H1 (cell line): ENCODE results near the gene SPOCK3. TPM values are rescaled to one million over a fixed set of nuclear protein-coding genes. Genes with fewer than 3 reads are reported as not detected.

Experiments
- CTCF ChIA-PET: fragments of 300-600 bp; sonication (Branson Sonifier 250); formaldehyde crosslinking; loops from one replicate; lab custom pipeline; 2021; ENCODE audit not compliant: partially characterized antibody; lab: Charles Lee
- POLR2A ChIA-PET: fragments of 300-600 bp; sonication (Branson Sonifier 250); formaldehyde crosslinking; loops from one replicate; lab custom pipeline; 2021; ENCODE audit warnings: inconsistent platforms; ENCODE audit not compliant: partially characterized antibody; lab: Charles Lee
- DNase-seq, 2 experiments: peaks; one replicate each; pipeline versions ENCODE4 v3.0.0 to v3.0.0-alpha.2; 2010 to 2022; ENCODE audit warnings: low spot score in 2 of 2, low read depth in 1 of 2, mixed read lengths in 1 of 2
- FAIRE-seq: peaks from 2 replicates; lab custom pipeline; 2011; peaks lifted over from hg19 to GRCh38; lab: Jason Lieb, UNC
- H2AFZ ChIP-seq: 2 replicates; pipeline ENCODE4 v1.8.1; 2012; ENCODE audit warnings: low read length, inconsistent platforms
- H2AK5ac ChIP-seq: 2 replicates; pipeline ENCODE4 v1.6.1; 2013; ENCODE audit warnings: low read depth, low read length
- H2BK120ac ChIP-seq: replicated peaks from 2 replicates; pipeline ENCODE3; 2013; ENCODE audit warnings: low read depth, low read length, inconsistent platforms
- H2BK12ac ChIP-seq: 2 replicates; pipeline ENCODE4 v1.6.1; 2013; ENCODE audit warnings: low read depth, low read length
- H2BK15ac ChIP-seq: 2 replicates; pipeline ENCODE4 v1.6.1; 2013; ENCODE audit warnings: low read length
- H2BK20ac ChIP-seq: 2 replicates; pipeline ENCODE4 v1.6.1; 2013; ENCODE audit warnings: low read length
- H2BK5ac ChIP-seq: 2 replicates; pipeline ENCODE4 v1.6.1; 2013; ENCODE audit warnings: low read depth, low read length
- H3K14ac ChIP-seq: 2 replicates; pipeline ENCODE4 v1.6.1; 2013; ENCODE audit warnings: inconsistent platforms; ENCODE audit not compliant: insufficient read length
- H3K18ac ChIP-seq: 2 replicates; pipeline ENCODE4 v1.6.1; 2013; ENCODE audit warnings: low read length; ENCODE audit errors: extremely low read depth
- H3K23ac ChIP-seq: 2 replicates; pipeline ENCODE4 v1.6.1; 2013; ENCODE audit warnings: inconsistent platforms; ENCODE audit not compliant: insufficient read length
- H3K23me2 ChIP-seq: 2 replicates; pipeline ENCODE4 v1.6.1; 2013; ENCODE audit warnings: low read depth, low read length
- H3K27ac ChIP-seq: 2 replicates; pipeline ENCODE4 v1.6.1; 2011; ENCODE audit warnings: low read depth, low read length, inconsistent platforms
- H3K27me3 ChIP-seq, 4 experiments: replicated peaks in 1 of 4; 1 replicate in 1 of 4; 2 replicates in 3 of 4; pipeline versions ENCODE4 v1.6.1 to v1.8.1; 2011 to 2013; ENCODE audit warnings: low read length in 3 of 4, mild to moderate bottlenecking in 3 of 4, inconsistent platforms in 2 of 4, mixed read lengths in 2 of 4, moderate library complexity in 1 of 4; ENCODE audit not compliant: control insufficient read depth in 3 of 4, insufficient read depth in 3 of 4; ENCODE audit errors: extremely low read depth in 1 of 4
- H3K36me3 ChIP-seq, 4 experiments: 2 replicates each; pipeline versions ENCODE4 v1.6.1 to v1.8.1; 2011 to 2013; ENCODE audit warnings: mild to moderate bottlenecking in 4 of 4, low read length in 3 of 4, moderate library complexity in 2 of 4, control low read depth in 1 of 4, inconsistent platforms in 1 of 4; ENCODE audit not compliant: insufficient read depth in 4 of 4, control insufficient read depth in 2 of 4
- H3K4ac ChIP-seq: replicated peaks from 2 replicates; pipeline ENCODE3; 2013; ENCODE audit warnings: low read length, low read depth, mixed read lengths, inconsistent platforms; ENCODE audit not compliant: insufficient read length
- H3K4me1 ChIP-seq, 4 experiments: replicated peaks in 1 of 4; 1 replicate in 1 of 4; 2 replicates in 3 of 4; pipeline versions ENCODE4 v1.6.1 to v1.8.1; 2011 to 2013; ENCODE audit warnings: low read length in 3 of 4, inconsistent platforms in 2 of 4, mixed read lengths in 1 of 4; ENCODE audit not compliant: insufficient read depth in 4 of 4, control insufficient read depth in 3 of 4
- H3K4me2 ChIP-seq, 2 experiments: 2 replicates each; pipeline versions ENCODE4 v1.6.1 to v1.8.1; 2011 to 2013; ENCODE audit warnings: low read depth in 2 of 2, low read length in 2 of 2, control low read depth in 1 of 2, inconsistent platforms in 1 of 2, mild to moderate bottlenecking in 1 of 2; ENCODE audit not compliant: insufficient read depth in 1 of 2
- H3K4me3 ChIP-seq, 4 experiments: fragments of 200-600, 300-600 bp in 1 of 4; sonication (generic), shearing (Covaris generic), sonication (Bioruptor Twin) in 1 of 4; 2 replicates each; pipeline versions ENCODE4 v1.5.1 to v1.8.1; 2011 to 2016; ENCODE audit warnings: low read length in 4 of 4, low read depth in 3 of 4, control low read depth in 2 of 4, inconsistent platforms in 2 of 4, mild to moderate bottlenecking in 2 of 4, mixed read lengths in 1 of 4, moderate library complexity in 1 of 4; ENCODE audit not compliant: insufficient read depth in 2 of 4; ENCODE audit errors: extremely low read depth in 1 of 4
- H3K56ac ChIP-seq: replicated peaks from 2 replicates; pipeline ENCODE3; 2013; ENCODE audit warnings: low read depth, mild to moderate bottlenecking, mixed read lengths, low read length, inconsistent platforms; ENCODE audit not compliant: insufficient read length
- H3K79me1 ChIP-seq: 2 replicates; pipeline ENCODE4 v1.6.1; 2013; ENCODE audit warnings: low read depth, low read length, control low read depth
- H3K79me2 ChIP-seq, 2 experiments: 2 replicates each; pipeline versions ENCODE4 v1.6.1 to v1.8.1; 2012 to 2013; ENCODE audit warnings: low read length in 2 of 2, mild to moderate bottlenecking in 2 of 2, inconsistent platforms in 1 of 2; ENCODE audit not compliant: insufficient read depth in 2 of 2, control insufficient read depth in 1 of 2
- H3K9ac ChIP-seq, 4 experiments: replicated peaks in 1 of 4; 1 replicate in 1 of 4; 2 replicates in 3 of 4; pipeline versions ENCODE4 v1.6.1 to v1.8.1; 2011 to 2013; ENCODE audit warnings: low read depth in 3 of 4, low read length in 3 of 4, control low read depth in 2 of 4, mild to moderate bottlenecking in 2 of 4, moderate library complexity in 2 of 4, inconsistent platforms in 1 of 4; ENCODE audit errors: extremely low read depth in 1 of 4
- H3K9me3 ChIP-seq, 2 experiments: 2 replicates each; pipeline versions ENCODE4 v1.6.1 to v1.8.1; 2012 to 2013; ENCODE audit warnings: mild to moderate bottlenecking in 2 of 2, moderate library complexity in 2 of 2, control low read depth in 1 of 2, inconsistent platforms in 1 of 2, low read depth in 1 of 2, low read length in 1 of 2, mixed read lengths in 1 of 2; ENCODE audit not compliant: insufficient read depth in 2 of 2
- H4K20me1 ChIP-seq, 2 experiments: replicated peaks in 1 of 2; 2 replicates each; pipeline versions ENCODE3 to v1.8.1; 2011 to 2013; ENCODE audit warnings: inconsistent platforms in 2 of 2, low read length in 2 of 2, mild to moderate bottlenecking in 1 of 2; ENCODE audit not compliant: insufficient read depth in 2 of 2, control insufficient read depth in 1 of 2
- H4K5ac ChIP-seq: 2 replicates; pipeline ENCODE4 v1.6.1; 2013; ENCODE audit warnings: low read length, low read depth, mixed read lengths, inconsistent platforms; ENCODE audit not compliant: insufficient read length
- H4K8ac ChIP-seq: 2 replicates; pipeline ENCODE4 v1.8.0; 2013; ENCODE audit warnings: mild to moderate bottlenecking, moderate library complexity, low read length, inconsistent platforms; ENCODE audit not compliant: insufficient read depth; ENCODE audit errors: extremely low read depth
- H4K91ac ChIP-seq: replicated peaks from 2 replicates; pipeline ENCODE3; 2013; ENCODE audit warnings: low read length, mixed read lengths, inconsistent platforms; ENCODE audit not compliant: insufficient read length
- CBX5 ChIP-seq: fragments of 300-800, 300-1000 bp; sonication (generic); IDR thresholded peaks from 2 replicates; pipeline ENCODE4 v1.7.1; 2016; ENCODE audit warnings: antibody characterized with exemption, low read length, low read depth
- HDAC6 ChIP-seq: IDR thresholded peaks from one replicate; pipeline ENCODE4 v1.7.1; 2012; ENCODE audit warnings: low read depth, mild to moderate bottlenecking, inconsistent platforms, low read length, moderate library complexity
- SAP30 ChIP-seq: fragments of 300-600 bp; sonication (generic); IDR thresholded peaks from 2 replicates; pipeline ENCODE4 v1.7.1; 2012; ENCODE audit warnings: low read length, moderate library complexity, mild to moderate bottlenecking, inconsistent platforms; ENCODE audit not compliant: insufficient read depth, insufficient replicate concordance
- SIRT6 ChIP-seq: IDR thresholded peaks from one replicate; pipeline ENCODE4 v1.7.1; 2012; ENCODE audit warnings: low read length, inconsistent platforms
- TAF7 ChIP-seq: optimal IDR thresholded peaks from 2 replicates; pipeline ENCODE3; 2011; ENCODE audit warnings: low read depth, mild to moderate bottlenecking, inconsistent platforms, low read length, moderate library complexity, borderline replicate concordance
- TBP ChIP-seq: IDR thresholded peaks from 2 replicates; pipeline ENCODE4 v1.6.1; 2011; ENCODE audit warnings: low read depth, low read length, improper control_type of control experiment
- WGBS, 2 experiments: shearing (Covaris generic) in 1 of 2; methylation state at CpG; one replicate each; pipeline versions ENCODE4 v1.1.6 to v1.1.7; 2013 to 2015; ENCODE audit warnings: low lambda C conversion rate in 2 of 2, mixed read lengths in 2 of 2, inconsistent platforms in 1 of 2, low coverage in 1 of 2, missing lambda C conversion rate in 1 of 2; ENCODE audit not compliant: insufficient replicate concordance in 2 of 2, insufficient coverage in 1 of 2, insufficient read length in 1 of 2; ENCODE audit errors: extremely low coverage in 1 of 2, missing lambda C conversion rate in 1 of 2; 5-methylcytosine and 5-hydroxymethylcytosine counted together
- polyA plus RNA-seq, 7 experiments: library from polyadenylated mRNA; depleted of rRNA in 3 of 7; stranded (reverse) in 5 of 7; unstranded in 2 of 7; fragments of >200 nt in 5 of 7; fragments of 200-250 nt in 2 of 7; gene quantifications; 1 replicate in 5 of 7; 2 replicates in 1 of 7; 4 replicates in 1 of 7; pipeline versions ENCODE4 v1.2.1 to v1.2.3, GENCODE V29; 2011 to 2013; ENCODE audit warnings: missing spikeins in 2 of 7, mixed read lengths in 2 of 7
- total RNA-seq: library from RNA; stranded (reverse); fragmentation: NEBNext Ultra II Directional; extraction: Animal tissue kit (Norgen Biotek cat#: 25700); gene quantifications from 2 replicates; pipeline ENCODE4 v1.2.1, GENCODE V29; 2021
- TF ChIP-seq, protein P1 (sequence below): IDR thresholded peaks from 2 replicates; pipeline ENCODE4 v1.6.1; 2011; ENCODE audit warnings: low read length, improper control_type of control experiment

SPOCK3 gene
- total and polyA plus RNA-seq, 2 of the 8 experiments (the other 6 are each of a cell fraction or from before 2014, with no cell fraction given): 0.14 to 0.60 TPM

- no peak overlapping the region for H2BK12ac ChIP-seq
- H3K14ac ChIP-seq: no peak overlapping the region
- DNase-seq: no peak
- no peaks in the 10 kb centered on the region for H3K9me3 ChIP-seq
- H3K4me3 ChIP-seq: no peak overlapping the region
- H3K79me2 ChIP-seq: no peaks in the 10 kb centered on the region
- H3K4me1 ChIP-seq: no peaks in the 10 kb centered on the region
- no peaks in the 10 kb centered on the region for H4K20me1 ChIP-seq
- H2AK5ac ChIP-seq: no peak overlapping the region
- peak overlapping the region; percentile 31; the same call in 1 of the 2 replicates for H4K8ac ChIP-seq
- FAIRE-seq: no peak
- no peaks in the 10 kb centered on the region for H3K27me3 ChIP-seq
- no peak overlapping the region for H2BK20ac ChIP-seq
- H2BK5ac ChIP-seq: no peak overlapping the region
- H2BK15ac ChIP-seq: no peak overlapping the region
- H3K23ac ChIP-seq: no peak overlapping the region
- H4K5ac ChIP-seq: no peak overlapping the region
- no peak overlapping the region for H3K18ac ChIP-seq
- TF ChIP-seq SAP30: no peak
- no peak for TF ChIP-seq CBX5
- no peak for TF ChIP-seq TBP
- no peak for TF ChIP-seq SIRT6
- TF ChIP-seq TAF7: no peak
- no peak for TF ChIP-seq HDAC6
- TF ChIP-seq, protein P1, sequence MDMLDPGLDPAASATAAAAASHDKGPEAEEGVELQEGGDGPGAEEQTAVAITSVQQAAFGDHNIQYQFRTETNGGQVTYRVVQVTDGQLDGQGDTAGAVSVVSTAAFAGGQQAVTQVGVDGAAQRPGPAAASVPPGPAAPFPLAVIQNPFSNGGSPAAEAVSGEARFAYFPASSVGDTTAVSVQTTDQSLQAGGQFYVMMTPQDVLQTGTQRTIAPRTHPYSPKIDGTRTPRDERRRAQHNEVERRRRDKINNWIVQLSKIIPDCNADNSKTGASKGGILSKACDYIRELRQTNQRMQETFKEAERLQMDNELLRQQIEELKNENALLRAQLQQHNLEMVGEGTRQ: no peak
- no peak overlapping the region for H4K91ac ChIP-seq
- no peaks in the 10 kb centered on the region for H3K36me3 ChIP-seq
- no peaks in the 10 kb centered on the region; the same call in 1 of the 2 replicates for H3K79me1 ChIP-seq
- H2BK120ac ChIP-seq: no peak overlapping the region
- H3K23me2 ChIP-seq: no peaks in the 10 kb centered on the region
- ChIA-PET CTCF (no interaction called here), POLR2A (no interaction called here)
- no peak overlapping the region for H3K9ac ChIP-seq
- no peak overlapping the region for H3K27ac ChIP-seq
- no peak overlapping the region for H3K56ac ChIP-seq
- 81% methylated on average over 4 of the region's 4 CpGs; no CpG with 5 or more reads in 1 of the 2 experiments for WGBS, 2 experiments
- H2AFZ ChIP-seq: peak overlapping the region; percentile 41; the same call in 1 of the 2 replicates
- no peak overlapping the region for H3K4ac ChIP-seq
- no peak overlapping the region for H3K4me2 ChIP-seq
These were observed 117.0 kb downstream of the SPOCK3 start for GRCh38 chr4:167117273-167117672.
